ENCODE data around the gene LACTB.

DNA sequence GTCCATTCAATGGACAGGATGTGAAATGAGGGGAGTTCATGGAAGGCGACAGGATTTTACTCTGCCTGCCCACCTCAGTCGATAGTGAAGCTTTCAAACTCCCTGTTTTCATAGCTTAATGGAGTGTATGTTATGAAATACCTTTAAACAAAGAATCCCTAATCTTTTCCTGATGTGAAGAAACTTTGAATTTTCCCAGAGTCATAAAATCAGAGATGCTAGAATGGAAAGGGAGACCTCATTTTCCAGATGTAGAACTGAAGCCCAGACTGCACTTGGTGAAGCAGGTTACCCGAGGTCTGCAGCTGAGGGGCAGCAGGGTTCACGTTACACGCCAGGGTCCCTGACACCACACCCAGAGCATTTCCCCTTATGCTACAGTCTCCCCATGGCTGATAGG is 34.7 kb upstream of the LACTB start:
- TF ChIP-seq, protein P1, sequence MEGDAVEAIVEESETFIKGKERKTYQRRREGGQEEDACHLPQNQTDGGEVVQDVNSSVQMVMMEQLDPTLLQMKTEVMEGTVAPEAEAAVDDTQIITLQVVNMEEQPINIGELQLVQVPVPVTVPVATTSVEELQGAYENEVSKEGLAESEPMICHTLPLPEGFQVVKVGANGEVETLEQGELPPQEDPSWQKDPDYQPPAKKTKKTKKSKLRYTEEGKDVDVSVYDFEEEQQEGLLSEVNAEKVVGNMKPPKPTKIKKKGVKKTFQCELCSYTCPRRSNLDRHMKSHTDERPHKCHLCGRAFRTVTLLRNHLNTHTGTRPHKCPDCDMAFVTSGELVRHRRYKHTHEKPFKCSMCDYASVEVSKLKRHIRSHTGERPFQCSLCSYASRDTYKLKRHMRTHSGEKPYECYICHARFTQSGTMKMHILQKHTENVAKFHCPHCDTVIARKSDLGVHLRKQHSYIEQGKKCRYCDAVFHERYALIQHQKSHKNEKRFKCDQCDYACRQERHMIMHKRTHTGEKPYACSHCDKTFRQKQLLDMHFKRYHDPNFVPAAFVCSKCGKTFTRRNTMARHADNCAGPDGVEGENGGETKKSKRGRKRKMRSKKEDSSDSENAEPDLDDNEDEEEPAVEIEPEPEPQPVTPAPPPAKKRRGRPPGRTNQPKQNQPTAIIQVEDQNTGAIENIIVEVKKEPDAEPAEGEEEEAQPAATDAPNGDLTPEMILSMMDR (conservative IDR thresholded peaks at IDR 0.05; ENCODE audit: low read depth, low read length), result no peak
- no peak for TF ChIP-seq EZH2 (IDR thresholded peaks at IDR 0.05; ENCODE audit: borderline replicate concordance, low read depth, low read length, poor library complexity, severe bottlenecking)

Data from A673 (cell line).